HepG2 (cell line): ENCODE data around the gene STPG4. TPM values are rescaled to one million over a fixed set of nuclear protein-coding genes. Genes with fewer than 3 reads are reported as not detected.

Experiments used
- CEBPB ChIP-seq: IDR thresholded peaks from 2 replicates; pipeline ENCODE4 v1.6.1; 2011; ENCODE audit warnings: low read depth, low read length, improper control_type of control experiment, borderline replicate concordance
- DMAP1 ChIP-seq: IDR thresholded peaks from 2 replicates; pipeline ENCODE4 v1.6.1; 2016
- GABPB1 ChIP-seq: IDR thresholded peaks from 2 replicates; pipeline ENCODE4 v1.6.1; 2016; ENCODE audit warnings: mild to moderate bottlenecking, missing genetic modification reagents, moderate library complexity, missing compliant biosample characterization
- HNF4A ChIP-seq: sonication (generic); formaldehyde crosslinking; IDR thresholded peaks from 2 replicates; pipeline ENCODE4 v1.4.0; 2020; ENCODE audit warnings: missing genetic modification reagents
- KDM1A ChIP-seq: IDR thresholded peaks from 2 replicates; pipeline ENCODE4 v1.6.1; 2016; ENCODE audit warnings: missing compliant biosample characterization
- KDM2A ChIP-seq: sonication (generic); formaldehyde crosslinking; IDR thresholded peaks from 2 replicates; pipeline ENCODE4 v1.4.0; 2020; ENCODE audit warnings: low read depth, missing genetic modification reagents, borderline replicate concordance
- MTA1 ChIP-seq: sonication (generic); formaldehyde crosslinking; IDR thresholded peaks from 2 replicates; pipeline ENCODE4 v1.4.0; 2020; ENCODE audit warnings: missing genetic modification reagents, mild to moderate bottlenecking, borderline replicate concordance
- MTF2 ChIP-seq: sonication (generic); formaldehyde crosslinking; IDR thresholded peaks from 2 replicates; pipeline ENCODE4 v1.5.0; 2020; ENCODE audit warnings: missing genetic modification reagents, borderline replicate concordance
- NCOR1 ChIP-seq: fragments of 200-600 bp; sonication (generic); IDR thresholded peaks from 2 replicates; pipeline ENCODE4 v1.7.0; 2017; ENCODE audit warnings: antibody characterized with exemption, low read length, borderline replicate concordance
- NR1H2 ChIP-seq: sonication (generic); formaldehyde crosslinking; IDR thresholded peaks from 2 replicates; pipeline ENCODE4 v1.8.1; 2022; ENCODE audit warnings: low read depth, missing genetic modification reagents, borderline replicate concordance
- RNF2 ChIP-seq: fragments of 450-650 bp; conservative IDR thresholded peaks from 2 replicates; pipeline ENCODE4 v1.6.1; 2016; ENCODE audit warnings: low read depth
- ZFP62 ChIP-seq: sonication (generic); formaldehyde crosslinking; IDR thresholded peaks from 2 replicates; pipeline ENCODE4 v1.4.0; 2020; ENCODE audit warnings: missing genetic modification reagents
- ZNF160 ChIP-seq: sonication (generic); formaldehyde crosslinking; IDR thresholded peaks from 2 replicates; pipeline ENCODE4 v1.8.0; 2022; ENCODE audit warnings: mild to moderate bottlenecking, inconsistent platforms, missing genetic modification reagents
- ZNF224 ChIP-seq: sonication (generic); formaldehyde crosslinking; IDR thresholded peaks from 2 replicates; pipeline ENCODE4 v1.5.0; 2020; ENCODE audit warnings: mild to moderate bottlenecking, missing genetic modification reagents
- ZNF235 ChIP-seq: sonication (generic); formaldehyde crosslinking; IDR thresholded peaks from 2 replicates; pipeline ENCODE4 v1.8.1; 2023; ENCODE audit warnings: mild to moderate bottlenecking, missing genetic modification reagents, borderline replicate concordance
- ZNF292 ChIP-seq: sonication (generic); formaldehyde crosslinking; IDR thresholded peaks from 2 replicates; pipeline ENCODE4 v1.8.1; 2022; ENCODE audit warnings: mild to moderate bottlenecking, low read depth, missing genetic modification reagents, borderline replicate concordance
- ZNF317 ChIP-seq: sonication (generic); formaldehyde crosslinking; IDR thresholded peaks from 2 replicates; pipeline ENCODE4 v1.5.0; 2020; ENCODE audit warnings: mild to moderate bottlenecking, missing genetic modification reagents
- ZNF660 ChIP-seq: sonication (generic); formaldehyde crosslinking; IDR thresholded peaks from 2 replicates; pipeline ENCODE4 v1.5.1; 2020; ENCODE audit warnings: mild to moderate bottlenecking, low read depth, missing genetic modification reagents, borderline replicate concordance
- polyA plus RNA-seq, 8 experiments: library from polyadenylated mRNA; depleted of rRNA in 3 of 8; stranded (reverse) in 7 of 8; unstranded in 1 of 8; fragments of >200 nt; fragmentation: Illumina TruSeq in 4 of 8; extraction: Trizol in 4 of 8; gene quantifications; 2 replicates each; pipeline versions ENCODE4 v1.2.1 to v1.2.3, GENCODE V29; 2011 to 2016; ENCODE audit warnings: low read depth in 4 of 8, missing spikeins in 1 of 8, mixed read lengths in 1 of 8; ENCODE audit not compliant: insufficient read depth in 1 of 8
- total RNA-seq, 5 experiments: library from RNA; depleted of rRNA; stranded (reverse); fragments of >200 nt; fragmentation: Illumina TruSeq; extraction: Trizol; gene quantifications; 2 replicates each; pipeline ENCODE4 v1.2.3, GENCODE V29; 2016; ENCODE audit warnings: low read depth in 1 of 5
- TF ChIP-seq, protein P1 (sequence below): sonication (generic); formaldehyde crosslinking; IDR thresholded peaks from 2 replicates; pipeline ENCODE4 v1.8.1; 2023; ENCODE audit warnings: missing genetic modification reagents, inconsistent platforms, borderline replicate concordance
- TF ChIP-seq, protein P2 (sequence below): sonication (generic); formaldehyde crosslinking; IDR thresholded peaks from 2 replicates; pipeline ENCODE4 v1.5.1; 2020; ENCODE audit warnings: missing genetic modification reagents, mild to moderate bottlenecking, borderline replicate concordance
- TF ChIP-seq, protein P3 (sequence below): sonication (generic); formaldehyde crosslinking; IDR thresholded peaks from 2 replicates; pipeline ENCODE4 v1.4.0; 2020; ENCODE audit warnings: missing genetic modification reagents
- TF ChIP-seq, protein P4 (sequence below): sonication (generic); formaldehyde crosslinking; IDR thresholded peaks from 2 replicates; pipeline ENCODE4 v1.5.0; 2020; ENCODE audit warnings: missing genetic modification reagents
- TF ChIP-seq, protein P5 (sequence below): sonication (generic); formaldehyde crosslinking; IDR thresholded peaks from 2 replicates; pipeline ENCODE4 v1.8.0; 2022; ENCODE audit warnings: missing genetic modification reagents, mild to moderate bottlenecking, borderline replicate concordance

Gene STPG4
- total and polyA plus RNA-seq, 2 of the 13 experiments (the other 11 are each of a cell fraction or from before 2014, with no cell fraction given), result 0.11 to 0.15 TPM

DNA sequence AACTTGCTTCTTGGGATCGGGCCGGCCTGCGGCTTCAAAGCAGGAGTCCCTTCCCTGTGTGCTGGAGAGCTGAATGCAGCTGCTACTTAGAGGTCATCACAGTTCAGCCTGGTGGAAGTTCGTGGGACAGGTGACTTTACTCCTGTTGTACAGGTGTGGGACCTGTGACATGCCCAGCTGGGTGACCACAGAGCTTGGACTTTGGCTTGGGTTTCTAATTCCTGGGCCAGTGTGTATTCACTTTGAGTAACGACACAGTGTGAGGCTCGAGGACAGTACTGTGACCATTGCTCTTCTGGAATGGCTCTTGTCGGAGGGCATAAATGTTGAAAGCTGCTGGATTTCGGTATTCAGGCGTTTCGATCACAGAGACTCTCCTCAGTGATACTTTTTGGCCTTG lies 114.5 kb downstream of the STPG4 start (continued):
- TF ChIP-seq ZNF235 (CRISPR knock-in tag) (no peak), ZNF292 (CRISPR knock-in tag) (no peak; the same call in 1 of the 2 replicates), HNF4A (CRISPR knock-in tag) (peak; percentile 94), RNF2 (no peak), KDM2A (CRISPR knock-in tag) (no peak), GABPB1 (CRISPR knock-in tag) (no peak), ZNF317 (CRISPR knock-in tag) (no peak), ZFP62 (CRISPR knock-in tag) (no peak), ZNF160 (CRISPR knock-in tag) (peak; percentile 5; the same call in 1 of the 2 replicates), CEBPB (no peak), ZNF660 (CRISPR knock-in tag) (no peak), MTF2 (no peak), NCOR1 (no peak), NR1H2 (CRISPR knock-in tag) (no peak), MTA1 (CRISPR knock-in tag) (no peak; the same call in 1 of the 2 replicates), KDM1A (CRISPR knock-in tag) (no peak), ZNF224 (CRISPR knock-in tag) (no peak), DMAP1 (no peak)
- TF ChIP-seq, protein P1, sequence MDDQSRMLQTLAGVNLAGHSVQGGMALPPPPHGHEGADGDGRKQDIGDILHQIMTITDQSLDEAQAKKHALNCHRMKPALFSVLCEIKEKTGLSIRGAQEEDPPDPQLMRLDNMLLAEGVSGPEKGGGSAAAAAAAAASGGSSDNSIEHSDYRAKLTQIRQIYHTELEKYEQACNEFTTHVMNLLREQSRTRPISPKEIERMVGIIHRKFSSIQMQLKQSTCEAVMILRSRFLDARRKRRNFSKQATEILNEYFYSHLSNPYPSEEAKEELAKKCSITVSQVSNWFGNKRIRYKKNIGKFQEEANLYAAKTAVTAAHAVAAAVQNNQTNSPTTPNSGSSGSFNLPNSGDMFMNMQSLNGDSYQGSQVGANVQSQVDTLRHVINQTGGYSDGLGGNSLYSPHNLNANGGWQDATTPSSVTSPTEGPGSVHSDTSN (CRISPR knock-in tag), result no peak
- TF ChIP-seq, protein P2, sequence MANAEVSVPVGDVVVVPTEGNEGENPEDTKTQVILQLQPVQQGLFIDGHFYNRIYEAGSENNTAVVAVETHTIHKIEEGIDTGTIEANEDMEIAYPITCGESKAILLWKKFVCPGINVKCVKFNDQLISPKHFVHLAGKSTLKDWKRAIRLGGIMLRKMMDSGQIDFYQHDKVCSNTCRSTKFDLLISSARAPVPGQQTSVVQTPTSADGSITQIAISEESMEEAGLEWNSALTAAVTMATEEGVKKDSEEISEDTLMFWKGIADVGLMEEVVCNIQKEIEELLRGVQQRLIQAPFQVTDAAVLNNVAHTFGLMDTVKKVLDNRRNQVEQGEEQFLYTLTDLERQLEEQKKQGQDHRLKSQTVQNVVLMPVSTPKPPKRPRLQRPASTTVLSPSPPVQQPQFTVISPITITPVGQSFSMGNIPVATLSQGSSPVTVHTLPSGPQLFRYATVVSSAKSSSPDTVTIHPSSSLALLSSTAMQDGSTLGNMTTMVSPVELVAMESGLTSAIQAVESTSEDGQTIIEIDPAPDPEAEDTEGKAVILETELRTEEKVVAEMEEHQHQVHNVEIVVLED (CRISPR knock-in tag), result no peak
- TF ChIP-seq, protein P3, sequence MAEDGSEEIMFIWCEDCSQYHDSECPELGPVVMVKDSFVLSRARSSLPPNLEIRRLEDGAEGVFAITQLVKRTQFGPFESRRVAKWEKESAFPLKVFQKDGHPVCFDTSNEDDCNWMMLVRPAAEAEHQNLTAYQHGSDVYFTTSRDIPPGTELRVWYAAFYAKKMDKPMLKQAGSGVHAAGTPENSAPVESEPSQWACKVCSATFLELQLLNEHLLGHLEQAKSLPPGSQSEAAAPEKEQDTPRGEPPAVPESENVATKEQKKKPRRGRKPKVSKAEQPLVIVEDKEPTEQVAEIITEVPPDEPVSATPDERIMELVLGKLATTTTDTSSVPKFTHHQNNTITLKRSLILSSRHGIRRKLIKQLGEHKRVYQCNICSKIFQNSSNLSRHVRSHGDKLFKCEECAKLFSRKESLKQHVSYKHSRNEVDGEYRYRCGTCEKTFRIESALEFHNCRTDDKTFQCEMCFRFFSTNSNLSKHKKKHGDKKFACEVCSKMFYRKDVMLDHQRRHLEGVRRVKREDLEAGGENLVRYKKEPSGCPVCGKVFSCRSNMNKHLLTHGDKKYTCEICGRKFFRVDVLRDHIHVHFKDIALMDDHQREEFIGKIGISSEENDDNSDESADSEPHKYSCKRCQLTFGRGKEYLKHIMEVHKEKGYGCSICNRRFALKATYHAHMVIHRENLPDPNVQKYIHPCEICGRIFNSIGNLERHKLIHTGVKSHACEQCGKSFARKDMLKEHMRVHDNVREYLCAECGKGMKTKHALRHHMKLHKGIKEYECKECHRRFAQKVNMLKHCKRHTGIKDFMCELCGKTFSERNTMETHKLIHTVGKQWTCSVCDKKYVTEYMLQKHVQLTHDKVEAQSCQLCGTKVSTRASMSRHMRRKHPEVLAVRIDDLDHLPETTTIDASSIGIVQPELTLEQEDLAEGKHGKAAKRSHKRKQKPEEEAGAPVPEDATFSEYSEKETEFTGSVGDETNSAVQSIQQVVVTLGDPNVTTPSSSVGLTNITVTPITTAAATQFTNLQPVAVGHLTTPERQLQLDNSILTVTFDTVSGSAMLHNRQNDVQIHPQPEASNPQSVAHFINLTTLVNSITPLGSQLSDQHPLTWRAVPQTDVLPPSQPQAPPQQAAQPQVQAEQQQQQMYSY, result no peak
- TF ChIP-seq, protein P4, sequence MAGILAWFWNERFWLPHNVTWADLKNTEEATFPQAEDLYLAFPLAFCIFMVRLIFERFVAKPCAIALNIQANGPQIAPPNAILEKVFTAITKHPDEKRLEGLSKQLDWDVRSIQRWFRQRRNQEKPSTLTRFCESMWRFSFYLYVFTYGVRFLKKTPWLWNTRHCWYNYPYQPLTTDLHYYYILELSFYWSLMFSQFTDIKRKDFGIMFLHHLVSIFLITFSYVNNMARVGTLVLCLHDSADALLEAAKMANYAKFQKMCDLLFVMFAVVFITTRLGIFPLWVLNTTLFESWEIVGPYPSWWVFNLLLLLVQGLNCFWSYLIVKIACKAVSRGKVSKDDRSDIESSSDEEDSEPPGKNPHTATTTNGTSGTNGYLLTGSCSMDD (CRISPR knock-in tag), result no peak
- TF ChIP-seq, protein P5, sequence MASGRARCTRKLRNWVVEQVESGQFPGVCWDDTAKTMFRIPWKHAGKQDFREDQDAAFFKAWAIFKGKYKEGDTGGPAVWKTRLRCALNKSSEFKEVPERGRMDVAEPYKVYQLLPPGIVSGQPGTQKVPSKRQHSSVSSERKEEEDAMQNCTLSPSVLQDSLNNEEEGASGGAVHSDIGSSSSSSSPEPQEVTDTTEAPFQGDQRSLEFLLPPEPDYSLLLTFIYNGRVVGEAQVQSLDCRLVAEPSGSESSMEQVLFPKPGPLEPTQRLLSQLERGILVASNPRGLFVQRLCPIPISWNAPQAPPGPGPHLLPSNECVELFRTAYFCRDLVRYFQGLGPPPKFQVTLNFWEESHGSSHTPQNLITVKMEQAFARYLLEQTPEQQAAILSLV, result no peak
